ENCODE data around the gene GNAO1.

Gene GNAO1

DNA sequence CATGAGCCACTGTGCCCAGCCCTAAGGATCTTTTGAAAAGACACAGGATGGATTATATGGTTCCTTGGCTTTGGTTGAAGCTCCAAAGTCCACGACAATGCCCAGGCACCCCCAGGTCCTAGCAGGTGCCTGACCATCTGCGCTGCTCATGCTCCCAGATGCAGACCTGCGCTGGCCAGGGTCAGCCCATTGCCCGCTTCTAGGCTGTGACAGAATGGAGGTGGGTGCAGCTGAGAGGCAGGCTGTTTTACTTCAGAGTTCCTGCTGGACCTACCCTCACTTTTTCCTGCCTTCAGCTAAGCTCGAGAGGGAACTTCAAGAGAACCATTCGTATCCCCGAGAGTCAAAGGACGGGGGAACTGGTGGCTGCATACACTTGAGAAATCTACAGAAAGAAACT, 173.6 kb downstream of the GNAO1 start:
- no peak overlapping the region for H3K4me3 ChIP-seq (ENCODE audit: low read depth, low read length)
- TF ChIP-seq, protein P1, sequence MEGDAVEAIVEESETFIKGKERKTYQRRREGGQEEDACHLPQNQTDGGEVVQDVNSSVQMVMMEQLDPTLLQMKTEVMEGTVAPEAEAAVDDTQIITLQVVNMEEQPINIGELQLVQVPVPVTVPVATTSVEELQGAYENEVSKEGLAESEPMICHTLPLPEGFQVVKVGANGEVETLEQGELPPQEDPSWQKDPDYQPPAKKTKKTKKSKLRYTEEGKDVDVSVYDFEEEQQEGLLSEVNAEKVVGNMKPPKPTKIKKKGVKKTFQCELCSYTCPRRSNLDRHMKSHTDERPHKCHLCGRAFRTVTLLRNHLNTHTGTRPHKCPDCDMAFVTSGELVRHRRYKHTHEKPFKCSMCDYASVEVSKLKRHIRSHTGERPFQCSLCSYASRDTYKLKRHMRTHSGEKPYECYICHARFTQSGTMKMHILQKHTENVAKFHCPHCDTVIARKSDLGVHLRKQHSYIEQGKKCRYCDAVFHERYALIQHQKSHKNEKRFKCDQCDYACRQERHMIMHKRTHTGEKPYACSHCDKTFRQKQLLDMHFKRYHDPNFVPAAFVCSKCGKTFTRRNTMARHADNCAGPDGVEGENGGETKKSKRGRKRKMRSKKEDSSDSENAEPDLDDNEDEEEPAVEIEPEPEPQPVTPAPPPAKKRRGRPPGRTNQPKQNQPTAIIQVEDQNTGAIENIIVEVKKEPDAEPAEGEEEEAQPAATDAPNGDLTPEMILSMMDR (IDR thresholded peaks at IDR 0.05; ENCODE audit: low read depth, low read length), result no peak

DNA sequence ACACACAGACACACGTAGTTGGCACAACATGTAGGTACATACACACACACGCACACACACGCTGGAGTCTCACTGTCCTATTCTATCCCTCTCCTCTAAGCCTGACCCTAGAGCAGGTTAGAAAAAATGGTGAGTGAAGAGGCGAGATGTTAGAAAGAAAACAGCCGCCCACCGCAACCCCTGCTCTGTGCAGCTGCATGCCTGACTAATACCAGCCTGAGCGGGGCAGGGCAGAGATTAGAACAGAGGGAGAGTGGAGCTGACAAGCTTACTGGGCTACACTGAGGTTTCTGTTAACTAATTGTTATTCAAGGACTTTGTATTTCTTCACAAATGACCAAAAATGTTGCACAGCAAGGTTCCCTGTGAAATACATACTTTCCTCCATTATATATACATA, 174.3 kb downstream of the GNAO1 start:
- no peak overlapping the region for H3K4me3 ChIP-seq (ENCODE audit: low read depth, low read length)
- TF ChIP-seq, protein P1 (IDR thresholded peaks at IDR 0.05; ENCODE audit: low read depth, low read length), result no peak

DNA sequence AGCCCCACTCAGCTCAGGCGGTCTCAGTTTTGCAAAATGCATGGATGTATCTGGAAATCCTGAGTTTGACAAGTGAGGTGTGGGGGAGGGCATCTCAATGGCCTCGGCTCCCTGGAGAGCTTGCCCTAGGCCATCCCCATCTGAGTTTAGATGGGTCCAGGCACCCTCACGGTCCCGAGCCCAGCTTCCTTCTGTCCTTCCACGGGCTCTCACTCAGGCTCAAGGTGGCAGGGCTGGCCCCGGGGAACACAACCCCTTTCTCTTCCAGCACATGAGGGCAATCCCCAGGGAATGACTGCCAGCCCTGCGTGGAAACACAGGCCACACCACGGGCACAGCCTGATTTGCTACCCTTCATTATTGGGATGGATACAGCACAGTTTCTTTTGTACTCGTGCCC, 175.7 kb downstream of the GNAO1 start:
- H3K4me3 ChIP-seq (ENCODE audit: low read depth, low read length), result no peak overlapping the region

DNA sequence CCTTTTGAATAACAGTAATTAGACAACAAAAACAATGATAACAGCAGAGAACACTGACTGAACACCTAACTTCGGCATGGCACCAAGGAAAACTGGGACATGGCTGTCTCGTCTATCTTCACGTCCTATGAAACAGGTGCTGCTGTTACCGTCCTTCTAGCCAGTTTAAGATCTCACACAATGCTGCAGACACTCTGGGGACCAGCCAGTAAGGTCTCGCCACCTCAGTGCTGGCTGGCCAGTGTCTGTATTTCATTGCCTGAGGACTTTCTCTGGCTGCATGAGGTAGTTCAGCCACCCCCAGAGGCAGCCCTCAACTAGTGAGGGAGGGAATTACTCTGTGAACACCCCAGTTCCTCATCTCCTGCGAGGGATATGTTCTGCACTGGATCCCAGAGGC, 176.5 kb downstream of the GNAO1 start:
- H3K4me3 ChIP-seq (ENCODE audit: low read depth, low read length), result no peak overlapping the region
- TF ChIP-seq, protein P1 (IDR thresholded peaks at IDR 0.05; ENCODE audit: low read depth, low read length), result no peak

More for the DNA sequence above, 175.7 kb downstream of the GNAO1 start:
- TF ChIP-seq, protein P1 (IDR thresholded peaks at IDR 0.05; ENCODE audit: low read depth, low read length), result no peak

DNA sequence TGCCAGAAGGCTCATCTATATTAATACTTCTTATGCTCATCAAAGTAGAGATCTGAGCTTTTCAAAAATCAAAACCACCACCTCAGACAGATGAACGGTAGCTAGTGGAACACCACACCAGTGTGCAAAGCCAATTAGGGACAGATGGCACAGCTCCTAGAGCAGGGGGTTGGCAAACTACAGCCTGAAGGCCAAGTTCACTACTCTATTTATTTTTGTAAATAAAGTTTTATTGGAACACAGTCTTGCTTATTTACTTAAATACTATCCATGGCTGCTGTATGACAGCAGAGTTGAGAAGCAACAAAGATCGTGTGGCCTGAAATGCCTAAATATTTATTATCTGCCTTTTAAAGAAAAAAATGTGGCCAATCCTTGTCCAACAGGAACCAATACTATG, 177.3 kb downstream of the GNAO1 start:
- H3K4me3 ChIP-seq (ENCODE audit: low read depth, low read length), result no peak overlapping the region
- TF ChIP-seq, protein P1 (IDR thresholded peaks at IDR 0.05; ENCODE audit: low read depth, low read length), result no peak

DNA sequence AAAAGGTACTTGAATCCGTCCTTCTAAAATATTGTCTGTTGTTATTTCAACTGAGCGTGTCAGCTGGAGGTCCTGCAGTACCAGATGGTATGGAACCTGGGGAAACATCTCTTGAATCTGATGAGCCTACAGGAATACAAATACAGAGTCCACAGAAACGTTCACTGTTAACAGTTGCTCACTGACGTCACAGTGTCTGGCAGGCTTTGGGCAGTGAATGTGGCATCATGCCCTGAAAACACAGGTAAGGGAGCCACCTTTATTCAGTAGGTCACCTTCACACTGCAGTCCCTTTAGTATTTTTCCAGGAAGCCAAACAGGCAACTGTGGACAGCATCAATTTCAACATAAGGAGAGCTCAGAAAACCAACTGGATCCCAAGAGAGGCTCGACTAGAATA, 177.9 kb downstream of the GNAO1 start:
- no peak overlapping the region for H3K4me3 ChIP-seq (ENCODE audit: low read depth, low read length)
- TF ChIP-seq, protein P1 (IDR thresholded peaks at IDR 0.05; ENCODE audit: low read depth, low read length), result no peak

DNA sequence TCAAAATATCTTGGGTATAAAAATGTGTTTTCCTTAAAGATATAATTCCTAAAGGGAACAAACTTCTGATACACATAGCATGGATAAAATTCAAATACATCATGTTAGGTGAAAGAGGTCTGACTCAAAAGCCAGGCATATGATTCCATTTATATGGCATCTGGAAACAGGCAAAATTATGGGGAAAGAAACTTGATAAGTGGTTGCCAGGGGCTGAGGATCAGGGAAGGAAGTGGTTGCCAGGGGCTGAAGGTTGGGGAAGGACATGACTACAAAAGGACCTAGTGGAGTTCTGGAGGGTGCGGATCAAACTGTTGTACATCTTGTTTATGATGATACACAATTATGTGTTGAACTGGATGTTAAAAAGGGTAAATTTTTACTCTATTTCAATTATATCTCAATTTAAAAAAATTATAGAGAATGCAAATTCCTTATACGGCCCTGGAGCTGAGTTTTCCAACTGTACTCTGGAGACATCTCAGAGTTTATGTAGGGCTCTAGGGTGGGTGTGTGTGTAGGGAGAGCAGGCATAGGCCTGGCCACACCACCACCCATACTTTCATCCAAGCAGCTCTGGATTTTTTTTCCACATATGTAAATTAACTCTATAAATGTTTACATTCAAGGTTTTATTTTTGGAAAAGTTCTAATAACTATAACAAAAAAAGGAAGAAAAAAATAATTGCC, 179.0 kb downstream of the GNAO1 start:
- TF ChIP-seq, protein P1 (IDR thresholded peaks at IDR 0.05; ENCODE audit: low read depth, low read length), result no peak
- H3K4me3 ChIP-seq (ENCODE audit: low read depth, low read length), result no peak overlapping the region
